ENCODE measurements around the gene TIGIT.

DNA sequence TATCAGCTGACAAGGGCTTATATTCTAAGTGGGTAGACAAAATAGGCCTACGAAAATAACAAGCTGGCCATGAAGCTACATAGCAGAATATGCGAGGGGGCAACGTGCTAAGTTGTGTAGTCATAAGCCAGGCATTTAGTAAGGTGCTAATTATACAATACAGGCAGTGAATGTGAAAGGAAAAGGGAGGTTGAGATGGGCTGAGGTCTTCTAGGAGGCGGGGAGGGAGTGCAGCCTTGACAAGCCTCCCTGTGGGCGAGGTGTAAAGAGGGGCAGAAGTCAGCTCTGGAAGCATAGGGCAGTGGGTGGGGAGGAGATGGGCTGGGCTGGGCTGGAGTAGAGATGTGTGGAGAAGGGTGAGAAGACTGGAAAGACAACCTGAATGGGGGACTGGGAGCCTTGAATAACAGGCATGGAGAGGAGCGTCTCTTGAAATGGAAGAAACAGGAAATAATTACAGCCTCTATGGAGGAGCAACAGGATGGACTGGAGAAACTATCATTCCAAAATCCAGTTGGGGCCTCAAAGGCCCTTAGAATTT, 1.2 kb downstream of the TIGIT start:
- TF ChIP-seq, protein P1, sequence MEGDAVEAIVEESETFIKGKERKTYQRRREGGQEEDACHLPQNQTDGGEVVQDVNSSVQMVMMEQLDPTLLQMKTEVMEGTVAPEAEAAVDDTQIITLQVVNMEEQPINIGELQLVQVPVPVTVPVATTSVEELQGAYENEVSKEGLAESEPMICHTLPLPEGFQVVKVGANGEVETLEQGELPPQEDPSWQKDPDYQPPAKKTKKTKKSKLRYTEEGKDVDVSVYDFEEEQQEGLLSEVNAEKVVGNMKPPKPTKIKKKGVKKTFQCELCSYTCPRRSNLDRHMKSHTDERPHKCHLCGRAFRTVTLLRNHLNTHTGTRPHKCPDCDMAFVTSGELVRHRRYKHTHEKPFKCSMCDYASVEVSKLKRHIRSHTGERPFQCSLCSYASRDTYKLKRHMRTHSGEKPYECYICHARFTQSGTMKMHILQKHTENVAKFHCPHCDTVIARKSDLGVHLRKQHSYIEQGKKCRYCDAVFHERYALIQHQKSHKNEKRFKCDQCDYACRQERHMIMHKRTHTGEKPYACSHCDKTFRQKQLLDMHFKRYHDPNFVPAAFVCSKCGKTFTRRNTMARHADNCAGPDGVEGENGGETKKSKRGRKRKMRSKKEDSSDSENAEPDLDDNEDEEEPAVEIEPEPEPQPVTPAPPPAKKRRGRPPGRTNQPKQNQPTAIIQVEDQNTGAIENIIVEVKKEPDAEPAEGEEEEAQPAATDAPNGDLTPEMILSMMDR (IDR thresholded peaks at IDR 0.05) = no peak
- TF ChIP-seq POLR2A (IDR thresholded peaks at IDR 0.05) = no peak
